Spinal cord (tissue), 10 donors: Measurements from ENCODE around the gene PIP5K1C. TPM values are rescaled to one million over a fixed set of nuclear protein-coding genes. Genes with fewer than 3 reads are reported as not detected.
"Not testable (repeated sequence)": the region's sequence is repeated elsewhere in the genome, so short reads cannot be mapped to it uniquely, and the experiment has no call there.

Source experiments
- DNase-seq, 6 donors: peaks; one replicate each; pipeline versions ENCODE4 v3.0.0 to v3.0.0-alpha.2; 2013 to 2015; ENCODE audit warnings: low spot score in 6 of 6, low read depth in 4 of 6
- H3K27ac ChIP-seq: one replicate; pipeline ENCODE4 v1.5.1; 2013; ENCODE audit warnings: low read depth, low read length, control low read depth
- H3K27me3 ChIP-seq: one replicate; pipeline ENCODE4 v1.6.1; 2013; ENCODE audit warnings: low read length; ENCODE audit not compliant: control insufficient read depth, insufficient read depth
- H3K36me3 ChIP-seq: one replicate; pipeline ENCODE4 v1.6.1; 2013; ENCODE audit warnings: low read length; ENCODE audit not compliant: control insufficient read depth, insufficient read depth
- H3K4me1 ChIP-seq: one replicate; pipeline ENCODE4 v1.6.1; 2013; ENCODE audit warnings: low read length; ENCODE audit not compliant: control insufficient read depth, insufficient read depth
- H3K4me3 ChIP-seq: one replicate; pipeline ENCODE4 v1.5.1; 2013; ENCODE audit warnings: low read depth, low read length, control low read depth
- H3K9me3 ChIP-seq: one replicate; pipeline ENCODE4 v1.6.1; 2013; ENCODE audit warnings: low read length; ENCODE audit not compliant: control insufficient read depth, insufficient read depth
- WGBS: methylation state at CpG from one replicate; pipeline ENCODE4 v1.1.5; 2013; ENCODE audit warnings: missing lambda C conversion rate; ENCODE audit not compliant: insufficient coverage; 5-methylcytosine and 5-hydroxymethylcytosine counted together
- polyA plus RNA-seq, 2 donors: library from polyadenylated mRNA; unstranded; fragments of 120-200 nt; gene quantifications; one replicate each; pipeline ENCODE4 v1.2.1, GENCODE V29; 2013; ENCODE audit not compliant: insufficient read length in 2 of 2
- total RNA-seq, 2 donors: library from RNA; depleted of rRNA in 1 of 2; stranded (reverse); fragments of 120-200 nt in 1 of 2; fragments of >200 nt in 1 of 2; gene quantifications; one replicate each; pipeline versions ENCODE4 v1.2.3 to v1.2.4, GENCODE V29; 2013 to 2014
- donor health status: healthy.

The PIP5K1C gene
- total and polyA plus RNA-seq, 4 donors: 25.4 to 91.1 (median 56.0) TPM

- Histone ChIP-seq H3K4me3 (no peak within 1 kb of the TSS), H3K27ac (no peak within 1 kb of the TSS)
- WGBS: 5% methylated on average over 84 of the region's 84 CpGs
These were observed 114.8 kb downstream of the PIP5K1C start, which contains the start of gene GIPC3 for GRCh38 chr19:3585301-3586126. TSS of gene GIPC3 (plus strand) at chr19:3585478. CDS start at chr19:3585598, 120 bp downstream.

GRCh38 chr19:3584036-3584802, 116.0 kb downstream of the PIP5K1C start:
- H3K4me1 ChIP-seq, H3K4me3 ChIP-seq, DNase-seq, H3K36me3 ChIP-seq, H3K9me3 ChIP-seq, H3K27ac ChIP-seq: not testable (repeated sequence)
- WGBS: 100% methylated on average over 3 of the region's 15 CpGs
- H3K27me3 ChIP-seq: peaks cover 29% of the 10 kb centered on the region

More at GRCh38 chr19:3585301-3586126, 114.8 kb downstream of the PIP5K1C start, which contains the start of gene GIPC3:
- Histone ChIP-seq H3K36me3 (peaks cover 4% of the 10 kb centered on the region), H3K9me3 (no peaks in the 10 kb centered on the region), H3K4me1 (peaks cover 9% of the 10 kb centered on the region), H3K27me3 (peaks cover 29% of the 10 kb centered on the region)
- no peak for DNase-seq

GRCh38 chr19:3581792-3582191, 118.5 kb downstream of the PIP5K1C start:
- Histone ChIP-seq H3K36me3 (peaks cover 11% of the 10 kb centered on the region), H3K27me3 (peaks cover 27% of the 10 kb centered on the region)
- not testable (repeated sequence) for H3K4me1 ChIP-seq, H3K9me3 ChIP-seq, H3K27ac ChIP-seq, DNase-seq, H3K4me3 ChIP-seq
- 69% methylated on average over 4 of the region's 4 CpGs for WGBS

Other genes starting within 250 kb of the PIP5K1C start
- under 1 TPM in 1 of 2 donors, not detected in 1; 0.94 TPM for gene SMIM24, start 219.9 kb downstream of the PIP5K1C start, total RNA-seq
- 1 to 10 TPM; 2.8 to 3.6 TPM for gene SMIM24, start 219.9 kb downstream of the PIP5K1C start, polyA plus RNA-seq
- not detected for gene SMIM44, start 217.0 kb downstream of the PIP5K1C start, total RNA-seq
- not detected for gene SMIM44, start 217.0 kb downstream of the PIP5K1C start, polyA plus RNA-seq
- 1 to 10 TPM; 7.1 to 9.0 TPM for gene DOHH, start 199.8 kb downstream of the PIP5K1C start, total RNA-seq
- 10 to 100 TPM; 20.3 to 23.0 TPM for gene DOHH, start 199.8 kb downstream of the PIP5K1C start, polyA plus RNA-seq
- 10 to 100 TPM; 35.4 to 38.9 TPM for gene FZR1, start 194.2 kb downstream of the PIP5K1C start, total RNA-seq
- 100 to 1,000 TPM in 1 of 2 donors, 10 to 100 TPM in 1; 89.4 to 111 TPM for gene FZR1, start 194.2 kb downstream of the PIP5K1C start, polyA plus RNA-seq
- 1 to 10 TPM in 1 of 2 donors, not detected in 1; 2.1 TPM for gene TEKTIP1, start 161.3 kb downstream of the PIP5K1C start, total RNA-seq
- 10 to 100 TPM in 1 of 2 donors, 1 to 10 TPM in 1; 9.6 to 13.0 TPM for gene TEKTIP1, start 161.3 kb downstream of the PIP5K1C start, polyA plus RNA-seq
- gene MFSD12, start 142.9 kb downstream of the PIP5K1C start, total RNA-seq: 10 to 100 TPM; 42.5 to 44.6 TPM
- 100 to 1,000 TPM in 1 of 2 donors, 10 to 100 TPM in 1; 86.5 to 107 TPM for gene MFSD12, start 142.9 kb downstream of the PIP5K1C start, polyA plus RNA-seq
- gene HMG20B, start 127.5 kb downstream of the PIP5K1C start, total RNA-seq: 10 to 100 TPM; 25.7 to 87.6 TPM
- 10 to 100 TPM; 63.7 to 72.5 TPM for gene HMG20B, start 127.5 kb downstream of the PIP5K1C start, polyA plus RNA-seq
- under 1 TPM; 0.20 to 0.55 TPM for gene GIPC3, start 115.0 kb downstream of the PIP5K1C start, total RNA-seq
- 1 to 10 TPM; 1.5 to 1.9 TPM for gene GIPC3, start 115.0 kb downstream of the PIP5K1C start, polyA plus RNA-seq
- gene TBXA2R, start 93.6 kb downstream of the PIP5K1C start, total RNA-seq: under 1 TPM; 0.79 to 0.94 TPM
- 1 to 10 TPM; 3.5 to 3.9 TPM for gene TBXA2R, start 93.6 kb downstream of the PIP5K1C start, polyA plus RNA-seq
- gene CACTIN, start 73.7 kb downstream of the PIP5K1C start, total RNA-seq: 10 to 100 TPM; 11.0 to 28.4 TPM
- gene CACTIN, start 73.7 kb downstream of the PIP5K1C start, polyA plus RNA-seq: 10 to 100 TPM; 27.5 to 32.6 TPM
- gene TJP3, start 7.9 kb upstream of the PIP5K1C start, total RNA-seq: 1 to 10 TPM in 1 of 2 donors, under 1 TPM in 1; 0.30 to 5.0 TPM
- 1 to 10 TPM in 1 of 2 donors, under 1 TPM in 1; 1.00 to 2.5 TPM for gene TJP3, start 7.9 kb upstream of the PIP5K1C start, polyA plus RNA-seq
- 10 to 100 TPM; 16.6 to 19.9 TPM for gene APBA3, start 61.2 kb upstream of the PIP5K1C start, total RNA-seq
- 10 to 100 TPM; 20.4 to 27.3 TPM for gene APBA3, start 61.2 kb upstream of the PIP5K1C start, polyA plus RNA-seq
- 10 to 100 TPM; 33.2 to 77.8 TPM for gene MRPL54, start 62.2 kb upstream of the PIP5K1C start, total RNA-seq
- 10 to 100 TPM; 43.1 TPM for gene MRPL54, start 62.2 kb upstream of the PIP5K1C start, polyA plus RNA-seq
- gene RAX2, start 71.8 kb upstream of the PIP5K1C start, total RNA-seq: not detected
- gene RAX2, start 71.8 kb upstream of the PIP5K1C start, polyA plus RNA-seq: under 1 TPM in 1 of 2 donors, not detected in 1; 0.09 TPM
- 10 to 100 TPM; 11.5 to 22.8 TPM for gene MATK, start 85.9 kb upstream of the PIP5K1C start, total RNA-seq
- gene MATK, start 85.9 kb upstream of the PIP5K1C start, polyA plus RNA-seq: 10 to 100 TPM; 61.0 to 62.5 TPM
- gene ZFR2, start 168.6 kb upstream of the PIP5K1C start, total RNA-seq: 1 to 10 TPM; 7.7 to 9.0 TPM
- 10 to 100 TPM; 27.9 to 37.6 TPM for gene ZFR2, start 168.6 kb upstream of the PIP5K1C start, polyA plus RNA-seq
- gene ATCAY, start 180.2 kb upstream of the PIP5K1C start, total RNA-seq: 10 to 100 TPM; 38.1 to 48.9 TPM
- gene ATCAY, start 180.2 kb upstream of the PIP5K1C start, polyA plus RNA-seq: 100 to 1,000 TPM; 134 to 158 TPM
- under 1 TPM in 1 of 2 donors, not detected in 1; 0.28 TPM for gene NMRK2, start 232.6 kb upstream of the PIP5K1C start, total RNA-seq
- gene NMRK2, start 232.6 kb upstream of the PIP5K1C start, polyA plus RNA-seq: under 1 TPM in 1 of 2 donors, not detected in 1; 0.74 TPM